GM15510 (cell line): Measurements from ENCODE around the gene MSN.

Source experiments
- POLR2A ChIP-seq: IDR thresholded peaks from 3 replicates; pipeline ENCODE4 v1.6.1; 2011; ENCODE audit warnings: borderline replicate concordance; ENCODE audit not compliant: insufficient read length; ENCODE audit errors: extremely low read depth

Gene MSN

DNA sequence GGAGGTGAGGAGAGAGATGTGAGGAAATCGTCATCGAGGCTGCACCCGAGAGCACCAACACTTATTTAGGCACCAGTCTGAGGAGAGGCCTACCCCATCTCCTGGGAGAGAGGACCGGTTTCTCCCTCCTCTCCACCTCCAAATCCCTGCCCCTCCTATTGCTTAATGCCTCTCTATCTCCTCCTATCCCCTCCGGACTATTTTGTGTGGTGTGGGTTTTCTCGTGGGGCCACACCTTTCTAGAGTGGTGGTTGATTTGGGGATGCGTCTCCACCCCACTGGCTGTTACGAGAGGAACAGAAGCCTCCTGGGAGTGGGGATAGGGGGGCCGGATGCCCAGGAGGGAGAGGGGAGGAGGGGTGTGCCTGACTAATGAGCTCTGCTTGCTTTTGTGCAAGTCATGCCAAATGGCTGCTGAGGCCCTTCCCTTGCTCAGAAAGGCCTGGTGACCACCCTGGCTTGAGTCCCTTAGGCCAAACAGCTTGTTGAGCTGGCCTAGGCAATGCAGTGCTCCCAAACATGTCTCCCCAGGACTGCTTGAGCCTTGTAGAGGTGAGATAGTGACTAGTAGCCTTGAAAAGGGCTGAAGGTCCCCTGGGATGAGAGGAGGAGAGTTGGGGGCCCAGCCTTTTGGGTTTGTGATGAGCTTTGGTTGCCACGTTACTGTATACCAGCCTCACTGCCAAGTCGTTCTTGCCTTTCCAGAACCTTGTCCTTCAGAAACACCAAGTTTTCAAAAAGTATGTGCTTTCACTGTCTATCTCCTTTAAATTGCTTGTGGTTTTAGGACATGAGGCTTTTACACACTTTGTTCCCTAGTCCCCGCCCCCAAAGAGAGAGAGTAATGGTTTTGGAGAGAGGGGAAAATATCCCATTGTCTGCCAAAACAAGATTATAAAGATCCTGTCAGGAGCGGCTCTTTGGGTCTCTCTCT is 1.2 kb downstream of the MSN start:
- no peak for TF ChIP-seq POLR2A

DNA sequence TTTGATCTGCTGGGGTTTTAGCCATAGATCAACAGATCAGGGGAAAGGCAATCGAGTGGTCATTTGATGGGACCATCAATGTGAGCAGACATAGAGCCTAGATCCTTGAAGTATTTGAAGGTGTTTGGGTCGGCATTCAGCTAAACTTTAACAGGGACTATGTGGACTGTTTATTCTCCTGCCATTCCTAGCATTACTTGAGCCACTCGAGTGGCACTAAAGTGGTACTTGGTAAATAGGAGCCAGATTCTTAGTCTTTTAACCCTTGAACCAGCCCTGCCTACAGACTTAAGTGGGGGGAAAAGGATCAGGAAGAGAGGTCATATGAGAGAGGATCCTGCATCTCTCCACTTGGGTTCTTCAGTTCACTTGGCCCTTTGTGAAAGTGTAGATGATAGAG is 3.8 kb downstream of the MSN start:
- no peak for TF ChIP-seq POLR2A

- TF ChIP-seq POLR2A = no peak
Measured at GRCh38 chrX:65671966-65672365, 4.5 kb downstream of the MSN start.

GRCh38 chrX:65673857-65674203 is 6.4 kb downstream of the MSN start:
- TF ChIP-seq POLR2A = no peak

GRCh38 chrX:65674204-65674893 is 6.9 kb downstream of the MSN start:
- TF ChIP-seq POLR2A = no peak

DNA sequence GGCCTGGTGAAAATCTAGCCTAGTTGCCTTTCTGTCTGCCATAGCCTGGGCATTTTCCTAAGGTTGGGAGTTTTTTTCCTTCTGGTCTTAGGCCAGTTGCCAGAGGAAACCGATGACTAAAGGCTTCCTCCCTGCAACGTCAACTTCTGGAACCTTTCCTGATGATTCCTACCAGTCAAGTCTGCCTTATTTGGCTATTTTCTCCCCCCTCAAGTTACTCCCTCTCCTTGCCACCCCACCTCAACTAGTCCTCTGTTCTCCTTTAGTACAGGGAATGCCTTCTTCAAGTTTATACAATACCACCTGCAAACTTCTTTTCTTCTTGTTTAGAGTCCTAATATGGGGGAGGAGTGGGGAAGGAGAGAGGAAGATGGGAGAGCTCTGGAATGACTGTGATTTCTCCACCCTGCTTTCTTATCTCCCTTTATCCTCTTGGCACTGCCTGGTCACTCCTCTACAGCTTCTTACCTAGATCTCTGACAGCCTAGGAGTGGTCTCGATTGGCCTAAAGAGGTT is 10.6 kb downstream of the MSN start:
- TF ChIP-seq POLR2A = no peak

- no peak for TF ChIP-seq POLR2A
Measured at GRCh38 chrX:65679071-65679540, 11.7 kb downstream of the MSN start.

DNA sequence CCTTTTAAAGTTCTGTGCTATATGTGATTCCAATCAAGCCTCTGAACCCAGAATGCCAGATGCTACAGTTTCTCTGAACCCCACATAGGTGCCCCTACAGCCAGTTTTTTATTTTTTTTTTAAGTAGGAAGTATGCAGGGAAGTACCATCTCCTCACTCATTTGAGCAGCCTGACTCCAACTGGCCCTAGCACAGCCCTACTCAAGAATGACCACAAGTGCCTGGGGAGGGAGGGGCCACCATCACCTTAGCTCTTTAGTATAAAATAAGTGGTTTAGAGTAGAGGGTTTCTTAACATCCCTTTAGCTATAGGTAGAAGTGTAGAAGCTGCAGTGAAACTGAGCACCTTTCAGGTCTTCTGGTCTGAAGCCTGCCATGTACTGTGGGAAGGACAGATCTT is 14.4 kb downstream of the MSN start:
- TF ChIP-seq POLR2A = no peak

- no peak for TF ChIP-seq POLR2A
Measured at GRCh38 chrX:65685112-65685511, 17.7 kb downstream of the MSN start.

GRCh38 chrX:65686236-65686635 is 18.8 kb downstream of the MSN start:
- TF ChIP-seq POLR2A = no peak

DNA sequence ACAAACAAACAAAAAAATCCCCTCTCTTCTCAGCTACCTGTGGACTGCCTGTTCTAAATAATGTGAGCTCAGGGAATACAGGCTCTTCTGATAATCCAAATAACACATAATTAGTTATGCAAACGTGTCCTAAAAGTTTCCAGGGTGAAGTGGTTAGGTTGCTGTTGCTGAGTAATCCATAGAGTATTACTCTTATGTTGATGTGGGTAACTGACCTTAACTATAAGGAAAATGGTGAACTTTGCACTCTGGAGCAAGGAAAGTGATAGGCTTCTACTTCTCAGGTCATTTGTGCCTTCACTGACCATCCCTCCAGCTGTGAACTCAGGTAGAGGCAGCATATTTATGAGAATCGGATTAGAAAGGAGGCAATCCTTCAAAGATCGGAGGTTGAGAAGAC is 19.9 kb downstream of the MSN start:
- no peak for TF ChIP-seq POLR2A

DNA sequence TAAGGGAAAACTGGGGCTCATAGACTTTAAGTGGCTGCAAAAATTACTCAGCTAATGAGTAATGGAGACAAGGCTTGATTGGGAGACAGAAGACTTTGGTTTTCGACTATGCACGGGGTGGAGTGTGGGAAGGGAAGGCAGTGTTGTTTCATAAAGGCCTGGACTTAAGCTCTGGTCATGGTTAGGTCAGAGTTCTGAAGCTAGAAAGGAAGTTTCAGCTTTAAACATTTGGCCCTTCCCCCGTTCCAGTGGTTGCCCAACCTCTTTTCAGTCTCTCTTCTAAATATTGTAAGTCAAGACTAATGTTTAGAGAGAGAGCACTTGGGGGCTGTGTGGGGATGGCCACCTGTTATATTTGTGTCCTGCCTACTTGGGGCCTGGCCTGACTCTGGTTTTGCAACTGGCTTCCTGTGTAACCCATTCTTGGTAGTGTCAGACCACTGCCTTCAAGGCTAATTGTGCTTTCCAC is 21.0 kb downstream of the MSN start:
- TF ChIP-seq POLR2A = no peak

GRCh38 chrX:65689377-65689776 is 21.9 kb downstream of the MSN start:
- TF ChIP-seq POLR2A = no peak

- no peak for TF ChIP-seq POLR2A
Measured at GRCh38 chrX:65690057-65690855, 22.8 kb downstream of the MSN start.
